GM23248 (cell line): ENCODE results near the gene LRRK2.

Experiments used
- EZH2 ChIP-seq: fragments of 200-600 bp; sonication (generic); IDR thresholded peaks from 2 replicates; pipeline ENCODE4 v1.6.1; 2018; ENCODE audit warnings: antibody characterized with exemption, mild to moderate bottlenecking; ENCODE audit not compliant: insufficient read depth, poor library complexity, severe bottlenecking
- EZH2phosphoT487 ChIP-seq: fragments of 200-600 bp; sonication (generic); IDR thresholded peaks from 2 replicates; pipeline ENCODE4 v1.6.1; 2018; ENCODE audit warnings: antibody characterized with exemption, moderate library complexity, mild to moderate bottlenecking, low read depth; ENCODE audit not compliant: insufficient read depth

GRCh38 chr12:40263616-40264409 lies 39.0 kb downstream of the LRRK2 start:
- TF ChIP-seq EZH2 (no peak), EZH2phosphoT487 (no peak)
